K562 (cell line): ENCODE measurements around the gene KCTD3. TPM values are rescaled to one million over a fixed set of nuclear protein-coding genes. Genes with fewer than 3 reads are reported as not detected.

Experiments used
- ARID2 ChIP-seq: fragments of 450-650 bp; IDR thresholded peaks from 2 replicates; pipeline ENCODE4 v1.6.1; 2017; ENCODE audit warnings: antibody characterized with exemption, mild to moderate bottlenecking
- BHLHE40 ChIP-seq: IDR thresholded peaks from 2 replicates; pipeline ENCODE4 v1.6.1; 2011; ENCODE audit warnings: low read length, improper control_type of control experiment
- BRF2 ChIP-seq: IDR thresholded peaks from 3 replicates; pipeline ENCODE4 v1.6.1; 2011; ENCODE audit warnings: borderline replicate concordance, mild to moderate bottlenecking; ENCODE audit not compliant: insufficient read length, insufficient read depth
- CBFA2T3 ChIP-seq: fragments of 450-650 bp; IDR thresholded peaks from 2 replicates; pipeline ENCODE4 v1.6.1; 2017
- FIP1L1 ChIP-seq: fragments of 200-400 bp; formaldehyde crosslinking; IDR thresholded peaks from 2 replicates; pipeline ENCODE4 v1.6.1; 2018; ENCODE audit warnings: mild to moderate bottlenecking, low read depth, low read length; ENCODE audit not compliant: poor library complexity, severe bottlenecking
- GTF2A2 ChIP-seq: IDR thresholded peaks from 2 replicates; pipeline ENCODE4 v1.6.1; 2016; ENCODE audit warnings: mild to moderate bottlenecking, missing genetic modification characterization, missing compliant biosample characterization
- HCFC1 ChIP-seq: IDR thresholded peaks from 2 replicates; pipeline ENCODE4 v1.6.1; 2012; ENCODE audit warnings: low read depth, low read length, improper control_type of control experiment
- PTRF ChIP-seq: fragments of 450-650 bp; IDR thresholded peaks from 2 replicates; pipeline ENCODE4 v1.6.1; 2016; ENCODE audit warnings: mild to moderate bottlenecking, missing genetic modification characterization, missing compliant biosample characterization
- RFX1 ChIP-seq: fragments of 450-650 bp; IDR thresholded peaks from 2 replicates; pipeline ENCODE4 v1.6.1; 2016; ENCODE audit warnings: mild to moderate bottlenecking, moderate library complexity
- RFX7 ChIP-seq: fragments of 250-450 bp; sonication (Bioruptor Pico); IDR thresholded peaks from 2 replicates; pipeline ENCODE4 v1.5.1; 2021; ENCODE audit warnings: mild to moderate bottlenecking
- SAFB ChIP-seq: fragments of 200-400 bp; formaldehyde crosslinking; IDR thresholded peaks from 2 replicates; pipeline ENCODE4 v1.6.1; 2017; ENCODE audit warnings: low read depth, low read length, borderline replicate concordance
- SNRNP70 ChIP-seq: fragments of 200-400 bp; formaldehyde crosslinking; optimal IDR thresholded peaks from 2 replicates; pipeline ENCODE3; 2017; ENCODE audit warnings: low read depth, low read length
- SRSF3 ChIP-seq: fragments of 200-400 bp; formaldehyde crosslinking; IDR thresholded peaks from 2 replicates; pipeline ENCODE4 v1.6.1; 2016; ENCODE audit warnings: mild to moderate bottlenecking, low read length, moderate library complexity; ENCODE audit not compliant: insufficient read depth
- ZNF354B ChIP-seq: fragments of 250-450 bp; sonication (Bioruptor Pico); IDR thresholded peaks from 2 replicates; pipeline ENCODE4 v1.4.0; 2020
- ZSCAN32 ChIP-seq: fragments of 450-650 bp; formaldehyde crosslinking; IDR thresholded peaks from 2 replicates; pipeline ENCODE4 v1.4.0; 2020; ENCODE audit warnings: mild to moderate bottlenecking, moderate library complexity
- polyA plus RNA-seq, 8 experiments: library from polyadenylated mRNA; depleted of rRNA in 4 of 8; stranded (reverse) in 5 of 8; unstranded in 3 of 8; fragments of >200 nt; fragmentation: Nextera tagmentation in 2 of 8; fragmentation: Illumina TruSeq in 1 of 8; extraction: Ambion mirVana in 2 of 8; extraction: Trizol in 1 of 8; gene quantifications; 2 replicates each; pipeline versions ENCODE4 v1.2.1 to v1.2.3, GENCODE V29; 2011 to 2014; ENCODE audit warnings: inconsistent platforms in 1 of 8, missing spikeins in 1 of 8
- total RNA-seq, 7 experiments: library from RNA; depleted of rRNA in 6 of 7; stranded (reverse); fragments of >200 nt in 6 of 7; fragmentation: Illumina TruSeq in 2 of 7; extraction: Trizol in 2 of 7; gene quantifications; 2 replicates each; pipeline versions ENCODE4 v1.2.1 to v1.2.3, GENCODE V29; 2011 to 2021; ENCODE audit warnings: low replicate concordance in 1 of 7
- TF ChIP-seq, protein P1 (sequence below), 2 experiments: IDR thresholded peaks in 1 of 2; conservative IDR thresholded peaks in 1 of 2; 2 replicates each; pipeline ENCODE4 v1.6.1; 2016; ENCODE audit warnings: low read depth in 2 of 2, mild to moderate bottlenecking in 1 of 2, missing compliant biosample characterization in 1 of 2, missing genetic modification characterization in 1 of 2, moderate library complexity in 1 of 2
- TF ChIP-seq, protein P2 (sequence below): fragments of 450-650 bp; formaldehyde crosslinking; IDR thresholded peaks from 2 replicates; pipeline ENCODE4 v1.4.0; 2020; ENCODE audit warnings: mild to moderate bottlenecking, moderate library complexity
- TF ChIP-seq, protein P3 (sequence below): fragments of 450-650 bp; formaldehyde crosslinking; conservative IDR thresholded peaks from 2 replicates; pipeline ENCODE4 v1.4.0; 2022; ENCODE audit warnings: mild to moderate bottlenecking, missing genetic modification characterization
- TF ChIP-seq, protein P4 (sequence below): fragments of 200-800 bp; sonication (Bioruptor generic); IDR thresholded peaks from 2 replicates; pipeline ENCODE4 v1.6.1; 2017; ENCODE audit warnings: missing genetic modification characterization, missing compliant biosample characterization

The KCTD3 gene
- total and polyA plus RNA-seq, 9 of the 15 experiments (the other 6 are each of a cell fraction or from before 2014, with no cell fraction given) = 12.8 to 77.1 (median 44.3) TPM

GRCh38 chr1:215566556-215567490 is at the start of gene KCTD3 (continued):
- TF ChIP-seq, protein P1, sequence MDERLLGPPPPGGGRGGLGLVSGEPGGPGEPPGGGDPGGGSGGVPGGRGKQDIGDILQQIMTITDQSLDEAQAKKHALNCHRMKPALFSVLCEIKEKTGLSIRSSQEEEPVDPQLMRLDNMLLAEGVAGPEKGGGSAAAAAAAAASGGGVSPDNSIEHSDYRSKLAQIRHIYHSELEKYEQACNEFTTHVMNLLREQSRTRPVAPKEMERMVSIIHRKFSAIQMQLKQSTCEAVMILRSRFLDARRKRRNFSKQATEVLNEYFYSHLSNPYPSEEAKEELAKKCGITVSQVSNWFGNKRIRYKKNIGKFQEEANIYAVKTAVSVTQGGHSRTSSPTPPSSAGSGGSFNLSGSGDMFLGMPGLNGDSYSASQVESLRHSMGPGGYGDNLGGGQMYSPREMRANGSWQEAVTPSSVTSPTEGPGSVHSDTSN (CRISPR knock-in tag; IDR thresholded peaks at IDR 0.05; ENCODE audit: low read depth) = no peak
- TF ChIP-seq, protein P1 (tag; conservative IDR thresholded peaks at IDR 0.05; ENCODE audit: low read depth) = no peak
- TF ChIP-seq BHLHE40 (0 out of 2 replicates have a peak, but pooled peaks have one; percentile 60), SNRNP70 (no peak), SRSF3 (0 out of 2 replicates have a peak, but pooled peaks have one; percentile 32), RFX7 (CRISPR knock-in tag) (no peak), ARID2 (no peak), BRF2 (no peak), ZSCAN32 (CRISPR knock-in tag) (no peak), CBFA2T3 (no peak), ZNF354B (CRISPR knock-in tag) (no peak), RFX1 (no peak), PTRF (no peak), FIP1L1 (no peak), HCFC1 (0 out of 2 replicates have a peak, but pooled peaks have one; percentile 36), SAFB (peak; percentile 78; the same call in 1 of the 2 replicates), GTF2A2 (tag) (no peak)
- TF ChIP-seq, protein P2, sequence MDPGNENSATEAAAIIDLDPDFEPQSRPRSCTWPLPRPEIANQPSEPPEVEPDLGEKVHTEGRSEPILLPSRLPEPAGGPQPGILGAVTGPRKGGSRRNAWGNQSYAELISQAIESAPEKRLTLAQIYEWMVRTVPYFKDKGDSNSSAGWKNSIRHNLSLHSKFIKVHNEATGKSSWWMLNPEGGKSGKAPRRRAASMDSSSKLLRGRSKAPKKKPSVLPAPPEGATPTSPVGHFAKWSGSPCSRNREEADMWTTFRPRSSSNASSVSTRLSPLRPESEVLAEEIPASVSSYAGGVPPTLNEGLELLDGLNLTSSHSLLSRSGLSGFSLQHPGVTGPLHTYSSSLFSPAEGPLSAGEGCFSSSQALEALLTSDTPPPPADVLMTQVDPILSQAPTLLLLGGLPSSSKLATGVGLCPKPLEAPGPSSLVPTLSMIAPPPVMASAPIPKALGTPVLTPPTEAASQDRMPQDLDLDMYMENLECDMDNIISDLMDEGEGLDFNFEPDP (CRISPR knock-in tag) = no peak
- TF ChIP-seq, protein P3, sequence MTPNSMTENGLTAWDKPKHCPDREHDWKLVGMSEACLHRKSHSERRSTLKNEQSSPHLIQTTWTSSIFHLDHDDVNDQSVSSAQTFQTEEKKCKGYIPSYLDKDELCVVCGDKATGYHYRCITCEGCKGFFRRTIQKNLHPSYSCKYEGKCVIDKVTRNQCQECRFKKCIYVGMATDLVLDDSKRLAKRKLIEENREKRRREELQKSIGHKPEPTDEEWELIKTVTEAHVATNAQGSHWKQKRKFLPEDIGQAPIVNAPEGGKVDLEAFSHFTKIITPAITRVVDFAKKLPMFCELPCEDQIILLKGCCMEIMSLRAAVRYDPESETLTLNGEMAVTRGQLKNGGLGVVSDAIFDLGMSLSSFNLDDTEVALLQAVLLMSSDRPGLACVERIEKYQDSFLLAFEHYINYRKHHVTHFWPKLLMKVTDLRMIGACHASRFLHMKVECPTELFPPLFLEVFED = no peak
- TF ChIP-seq, protein P4, sequence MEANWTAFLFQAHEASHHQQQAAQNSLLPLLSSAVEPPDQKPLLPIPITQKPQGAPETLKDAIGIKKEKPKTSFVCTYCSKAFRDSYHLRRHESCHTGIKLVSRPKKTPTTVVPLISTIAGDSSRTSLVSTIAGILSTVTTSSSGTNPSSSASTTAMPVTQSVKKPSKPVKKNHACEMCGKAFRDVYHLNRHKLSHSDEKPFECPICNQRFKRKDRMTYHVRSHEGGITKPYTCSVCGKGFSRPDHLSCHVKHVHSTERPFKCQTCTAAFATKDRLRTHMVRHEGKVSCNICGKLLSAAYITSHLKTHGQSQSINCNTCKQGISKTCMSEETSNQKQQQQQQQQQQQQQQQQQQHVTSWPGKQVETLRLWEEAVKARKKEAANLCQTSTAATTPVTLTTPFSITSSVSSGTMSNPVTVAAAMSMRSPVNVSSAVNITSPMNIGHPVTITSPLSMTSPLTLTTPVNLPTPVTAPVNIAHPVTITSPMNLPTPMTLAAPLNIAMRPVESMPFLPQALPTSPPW (CRISPR knock-in tag) = peak; percentile 81
